HG03039 (cell line): ENCODE results near the gene GAS7.

Experiments used
- ATAC-seq: cut with Tn5 transposase; IDR thresholded peaks from one replicate; pipeline ENCODE4 v1.9.1; 2021; ENCODE audit warnings: mild to moderate bottlenecking, moderate library complexity; ENCODE audit not compliant: unreplicated experiment

The GAS7 gene

GRCh38 chr17:9959377-9959981, 238.9 kb downstream of the GAS7 start:
- ATAC-seq, result no peak

- ATAC-seq, result no peak
Observed at GRCh38 chr17:9958586-9959281, 239.7 kb downstream of the GAS7 start.

- no peak for ATAC-seq
Observed at GRCh38 chr17:9957244-9957643, 241.2 kb downstream of the GAS7 start.

GRCh38 chr17:9956474-9957131, 241.8 kb downstream of the GAS7 start:
- ATAC-seq, result no peak

- ATAC-seq, result no peak
Observed at GRCh38 chr17:9953492-9953891, 244.9 kb downstream of the GAS7 start.

GRCh38 chr17:9951803-9952202, 246.6 kb downstream of the GAS7 start:
- ATAC-seq, result no peak

- ATAC-seq, result no peak
Observed at GRCh38 chr17:9948928-9949327, 249.5 kb downstream of the GAS7 start.

- ATAC-seq, result no peak
Observed at GRCh38 chr17:9944704-9945103, 253.7 kb downstream of the GAS7 start.

GRCh38 chr17:9943343-9943742, 255.1 kb downstream of the GAS7 start:
- ATAC-seq, result no peak

- ATAC-seq, result no peak
Observed at GRCh38 chr17:9942885-9943284, 255.5 kb downstream of the GAS7 start.

- no peak for ATAC-seq
Observed at GRCh38 chr17:9941305-9941704, 257.1 kb downstream of the GAS7 start.

- ATAC-seq, result no peak
Observed at GRCh38 chr17:9940841-9941240, 257.6 kb downstream of the GAS7 start.

GRCh38 chr17:9938764-9939163, 259.6 kb downstream of the GAS7 start:
- no peak for ATAC-seq

GRCh38 chr17:9937901-9938300, 260.5 kb downstream of the GAS7 start:
- ATAC-seq, result no peak

GRCh38 chr17:9937241-9937761, 261.1 kb downstream of the GAS7 start:
- ATAC-seq, result no peak

GRCh38 chr17:9936095-9936494, 262.3 kb downstream of the GAS7 start:
- no peak for ATAC-seq

- ATAC-seq, result no peak
Observed at GRCh38 chr17:9935408-9935807, 263.0 kb downstream of the GAS7 start.

- no peak for ATAC-seq
Observed at GRCh38 chr17:9934331-9934730, 264.1 kb downstream of the GAS7 start.

- no peak for ATAC-seq
Observed at GRCh38 chr17:9932491-9932890, 265.9 kb downstream of the GAS7 start.

- ATAC-seq, result no peak
Observed at GRCh38 chr17:9931144-9931741, 267.2 kb downstream of the GAS7 start.

- no peak for ATAC-seq
Observed at GRCh38 chr17:9929871-9930270, 268.5 kb downstream of the GAS7 start.
